SJCRH30 (cell line): ENCODE data around the gene AXL. TPM values are rescaled to one million over a fixed set of nuclear protein-coding genes. Genes with fewer than 3 reads are reported as not detected.
"Not testable (repeated sequence)": the region's sequence is repeated elsewhere in the genome, so short reads cannot be mapped to it uniquely, and the experiment has no call there.

Source experiments
- DNase-seq, 2 experiments: peaks; one replicate each; pipeline ENCODE4 v3.0.0-alpha.2; 2015 to 2020
- H3K27ac ChIP-seq: fragments of 250-450 bp; sonication (Bioruptor Pico); 2 replicates; pipeline ENCODE4 v1.5.1; 2020; ENCODE audit warnings: mild to moderate bottlenecking, moderate library complexity
- H3K27me3 ChIP-seq: fragments of 250-450 bp; sonication (Bioruptor Pico); 2 replicates; pipeline ENCODE4 v1.5.1; 2020; ENCODE audit warnings: mild to moderate bottlenecking, moderate library complexity
- H3K36me3 ChIP-seq: fragments of 250-450 bp; sonication (Bioruptor Pico); 2 replicates; pipeline ENCODE4 v1.5.1; 2020; ENCODE audit warnings: mild to moderate bottlenecking, moderate library complexity
- H3K4me1 ChIP-seq: fragments of 250-450 bp; sonication (Bioruptor Pico); 2 replicates; pipeline ENCODE4 v1.5.1; 2020; ENCODE audit warnings: mild to moderate bottlenecking, moderate library complexity
- H3K4me3 ChIP-seq: fragments of 250-450 bp; sonication (Bioruptor Pico); 2 replicates; pipeline ENCODE4 v1.5.1; 2020; ENCODE audit warnings: mild to moderate bottlenecking, moderate library complexity
- H3K9me3 ChIP-seq: fragments of 250-450 bp; sonication (Bioruptor Pico); replicated peaks from 2 replicates; pipeline ENCODE4 v1.5.1; 2020; ENCODE audit warnings: mild to moderate bottlenecking, moderate library complexity
- total RNA-seq: library from RNA; depleted of rRNA; stranded (reverse); fragments of >200 nt; shearing (Covaris generic); gene quantifications from 2 replicates; pipeline ENCODE4 v1.2.3, GENCODE V29; 2014

Gene AXL
- total RNA-seq, 1 experiment from 2014 or later, result 24.1 TPM

GRCh38 chr19:41223431-41224234, 4.6 kb downstream of the AXL start:
- peaks cover 6% of the 10 kb centered on the region; the same call in 1 of the 2 replicates for H3K36me3 ChIP-seq
- peak overlapping the region; percentile 33 for H3K27ac ChIP-seq
- H3K27me3 ChIP-seq, result no peaks in the 10 kb centered on the region
- H3K4me3 ChIP-seq, result no peak overlapping the region
- DNase-seq, result peak; percentile 62 to 86
- peaks cover 42% of the 10 kb centered on the region for H3K4me1 ChIP-seq
- H3K9me3 ChIP-seq, result no peaks in the 10 kb centered on the region

- Histone ChIP-seq H3K27me3 (no peaks in the 10 kb centered on the region), H3K36me3 (peaks cover 6% of the 10 kb centered on the region; the same call in 1 of the 2 replicates), H3K27ac (no peak overlapping the region; the same call in 1 of the 2 replicates), H3K9me3 (no peaks in the 10 kb centered on the region), H3K4me1 (peaks cover 42% of the 10 kb centered on the region), H3K4me3 (no peak overlapping the region)
- no peak for DNase-seq
Measured at GRCh38 chr19:41224632-41225031, 5.6 kb downstream of the AXL start.

DNA sequence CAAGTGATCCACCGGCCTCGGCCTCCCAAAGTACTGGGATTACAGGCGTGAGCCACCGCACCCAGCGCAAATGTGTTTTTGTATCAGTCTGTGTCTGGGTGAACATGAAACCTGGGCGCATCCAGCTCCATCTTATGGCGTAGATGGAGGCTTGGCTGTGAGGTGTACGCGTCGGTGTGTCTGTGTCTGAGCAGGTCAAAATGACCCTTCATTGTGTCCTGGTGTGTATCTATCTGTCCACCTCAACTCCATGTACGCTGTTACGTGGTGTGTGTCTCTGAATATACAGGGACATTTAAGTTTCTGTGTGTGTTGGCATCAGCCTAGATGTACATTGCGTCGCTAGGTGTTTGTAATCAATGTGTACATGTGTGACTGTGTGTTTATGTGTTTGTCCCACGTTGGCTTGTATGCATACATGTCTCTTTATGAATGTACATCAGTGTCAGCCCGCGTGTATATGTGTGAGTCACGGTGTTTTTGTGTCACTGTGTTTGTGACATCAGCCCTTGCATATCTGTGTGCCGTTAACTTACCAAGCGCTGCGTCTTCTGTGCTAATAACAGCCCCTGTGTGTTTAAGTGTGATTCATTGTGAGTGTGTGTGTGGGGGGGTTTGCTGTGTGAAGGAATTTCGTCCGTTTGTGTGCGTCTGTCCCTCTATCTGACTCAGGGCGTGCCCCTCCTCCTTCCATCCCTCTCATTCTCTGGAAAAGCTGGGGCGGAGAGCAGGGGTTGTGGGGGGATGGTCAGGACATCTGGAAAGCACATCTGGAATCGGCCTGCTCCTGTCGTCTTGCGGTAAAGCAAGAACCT, 6.4 kb downstream of the AXL start:
- Histone ChIP-seq H3K9me3 (no peaks in the 10 kb centered on the region), H3K4me1 (peaks cover 42% of the 10 kb centered on the region), H3K27me3 (no peaks in the 10 kb centered on the region), H3K36me3 (peaks cover 6% of the 10 kb centered on the region; the same call in 1 of the 2 replicates), H3K27ac (peak overlapping the region; percentile 83), H3K4me3 (peak overlapping the region; percentile 57)
- DNase-seq, result no peak

DNA sequence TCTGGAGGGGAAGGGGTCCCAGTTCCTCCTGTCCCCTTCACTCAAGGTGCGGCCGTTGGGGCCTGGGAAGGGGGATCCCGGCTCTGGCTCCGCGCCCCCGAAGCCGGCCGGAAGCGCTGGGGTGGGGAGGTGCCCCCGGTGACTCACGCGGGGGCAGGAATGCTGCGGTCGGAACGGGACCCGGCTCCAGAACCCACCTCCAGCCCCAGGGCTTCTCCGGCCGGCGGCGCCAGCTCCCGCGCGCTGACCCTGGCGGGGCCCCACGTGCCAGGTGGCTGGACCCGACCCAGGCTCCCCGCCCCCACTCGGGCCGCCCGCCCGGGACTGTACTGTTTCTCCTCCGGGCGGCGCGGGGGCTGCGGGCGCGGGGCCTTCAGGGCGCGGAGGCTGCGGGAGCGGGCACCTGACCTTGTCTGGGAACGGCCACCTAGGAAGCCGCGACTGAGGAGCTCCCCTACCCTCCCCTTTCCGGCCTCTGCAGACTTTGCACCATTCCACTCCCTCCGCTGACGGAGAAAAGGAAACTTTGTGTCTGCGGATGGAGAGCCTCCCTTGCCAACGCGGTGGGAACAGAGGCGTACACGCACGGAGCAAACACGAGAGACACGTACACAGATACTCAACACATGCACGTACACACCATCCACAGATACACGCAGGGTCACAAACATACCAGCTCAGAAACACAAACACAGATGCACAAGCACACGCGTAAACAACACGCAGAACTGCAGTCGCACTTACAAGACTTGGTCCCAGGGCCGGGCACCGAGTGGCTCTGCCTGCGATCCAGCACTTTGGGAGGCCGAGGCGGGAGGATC, 7.2 kb downstream of the AXL start:
- peak; percentile 81 to 90 for DNase-seq
- H3K9me3 ChIP-seq, result no peaks in the 10 kb centered on the region
- peak overlapping the region; percentile 83 for H3K27ac ChIP-seq
- H3K27me3 ChIP-seq, result no peaks in the 10 kb centered on the region
- H3K4me1 ChIP-seq, result peaks cover 38% of the 10 kb centered on the region
- peak overlapping the region; percentile 57 for H3K4me3 ChIP-seq
- H3K36me3 ChIP-seq, result no peaks in the 10 kb centered on the region; the same call in 1 of the 2 replicates

DNA sequence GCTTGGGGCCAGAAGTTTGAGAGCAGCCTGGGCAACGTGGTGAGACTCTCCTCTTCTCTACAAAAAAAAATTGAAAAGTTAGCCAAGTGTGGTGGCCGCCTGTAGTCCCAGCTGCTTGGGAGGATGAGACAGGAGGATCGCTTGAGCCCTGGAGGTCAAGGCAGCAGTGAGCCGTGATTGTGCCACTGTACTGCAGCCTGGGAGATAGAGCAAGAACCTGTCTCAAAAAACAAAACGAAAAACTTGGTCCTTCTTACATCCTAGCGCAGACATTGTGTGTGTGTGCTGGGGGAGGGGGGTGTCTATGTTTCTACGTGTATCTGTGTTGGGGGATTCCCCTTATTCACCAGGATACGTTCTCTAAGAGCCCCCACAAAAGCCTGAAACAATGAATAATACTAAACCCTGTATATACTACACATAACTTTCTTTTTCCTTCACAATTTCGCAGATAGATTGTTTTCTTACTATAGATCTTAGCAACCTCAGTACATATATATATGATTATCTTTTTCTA, 7.9 kb downstream of the AXL start:
- Histone ChIP-seq H3K27me3 (no peaks in the 10 kb centered on the region), H3K36me3 (no peaks in the 10 kb centered on the region), H3K9me3 (no peaks in the 10 kb centered on the region), H3K4me3 (peak overlapping the region; percentile 57), H3K4me1 (peaks cover 38% of the 10 kb centered on the region), H3K27ac (peak overlapping the region; percentile 83)
- DNase-seq, result no peak

GRCh38 chr19:41228486-41228885, 9.5 kb downstream of the AXL start:
- no peaks in the 10 kb centered on the region for H3K9me3 ChIP-seq
- DNase-seq, result no peak
- H3K4me3 ChIP-seq, result no peak overlapping the region
- no peaks in the 10 kb centered on the region for H3K36me3 ChIP-seq
- H3K4me1 ChIP-seq, result peaks cover 32% of the 10 kb centered on the region
- H3K27ac ChIP-seq, result no peak overlapping the region
- H3K27me3 ChIP-seq, result no peaks in the 10 kb centered on the region

GRCh38 chr19:41229338-41229737, 10.3 kb downstream of the AXL start:
- not testable (repeated sequence) for H3K36me3 ChIP-seq, H3K4me3 ChIP-seq, H3K27ac ChIP-seq, H3K27me3 ChIP-seq, DNase-seq, H3K9me3 ChIP-seq
- peaks cover 23% of the 10 kb centered on the region for H3K4me1 ChIP-seq

GRCh38 chr19:41230067-41230857, 11.2 kb downstream of the AXL start:
- DNase-seq, result no peak
- peaks cover 14% of the 10 kb centered on the region for H3K4me1 ChIP-seq
- no peaks in the 10 kb centered on the region for H3K27me3 ChIP-seq
- H3K36me3 ChIP-seq, result no peaks in the 10 kb centered on the region
- no peak overlapping the region for H3K27ac ChIP-seq
- H3K9me3 ChIP-seq, result no peaks in the 10 kb centered on the region
- no peak overlapping the region for H3K4me3 ChIP-seq

DNA sequence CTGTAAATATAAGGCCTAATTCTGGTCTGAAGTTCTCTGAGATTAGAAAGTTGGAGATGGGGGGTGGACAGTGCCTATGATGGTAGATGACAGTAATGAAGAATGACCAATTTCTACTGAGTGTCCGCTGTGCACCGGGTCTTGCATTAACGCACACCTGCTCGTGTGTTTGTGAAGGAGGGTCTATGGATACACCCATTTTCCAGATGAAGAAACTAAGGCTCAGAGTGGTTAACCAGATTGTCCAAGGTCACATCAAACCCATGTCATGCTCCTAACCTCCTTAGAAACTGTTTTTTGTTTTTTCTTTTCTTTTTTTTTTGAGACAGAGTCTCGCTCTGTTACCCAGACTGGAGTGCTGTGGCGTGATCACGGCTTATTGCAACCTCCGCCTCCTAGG, 13.7 kb downstream of the AXL start:
- H3K27ac ChIP-seq, result no peak overlapping the region
- no peaks in the 10 kb centered on the region for H3K4me1 ChIP-seq
- H3K4me3 ChIP-seq, result no peak overlapping the region
- no peaks in the 10 kb centered on the region for H3K27me3 ChIP-seq
- H3K9me3 ChIP-seq, result no peaks in the 10 kb centered on the region
- DNase-seq, result no peak
- no peaks in the 10 kb centered on the region for H3K36me3 ChIP-seq

GRCh38 chr19:41233748-41234240, 14.8 kb downstream of the AXL start:
- H3K36me3 ChIP-seq, result no peaks in the 10 kb centered on the region

GRCh38 chr19:41234512-41235168, 15.6 kb downstream of the AXL start:
- no peak for DNase-seq
- H3K4me3 ChIP-seq, result no peak overlapping the region
- H3K27ac ChIP-seq, result no peak overlapping the region
- H3K27me3 ChIP-seq, result no peaks in the 10 kb centered on the region
- no peaks in the 10 kb centered on the region for H3K4me1 ChIP-seq
- no peaks in the 10 kb centered on the region for H3K36me3 ChIP-seq
- H3K9me3 ChIP-seq, result no peaks in the 10 kb centered on the region

More at GRCh38 chr19:41233748-41234240, 14.8 kb downstream of the AXL start:
- Histone ChIP-seq H3K27ac (no peak overlapping the region), H3K27me3 (no peaks in the 10 kb centered on the region), H3K4me1 (no peaks in the 10 kb centered on the region), H3K9me3 (no peaks in the 10 kb centered on the region), H3K4me3 (no peak overlapping the region)
- DNase-seq, result no peak

DNA sequence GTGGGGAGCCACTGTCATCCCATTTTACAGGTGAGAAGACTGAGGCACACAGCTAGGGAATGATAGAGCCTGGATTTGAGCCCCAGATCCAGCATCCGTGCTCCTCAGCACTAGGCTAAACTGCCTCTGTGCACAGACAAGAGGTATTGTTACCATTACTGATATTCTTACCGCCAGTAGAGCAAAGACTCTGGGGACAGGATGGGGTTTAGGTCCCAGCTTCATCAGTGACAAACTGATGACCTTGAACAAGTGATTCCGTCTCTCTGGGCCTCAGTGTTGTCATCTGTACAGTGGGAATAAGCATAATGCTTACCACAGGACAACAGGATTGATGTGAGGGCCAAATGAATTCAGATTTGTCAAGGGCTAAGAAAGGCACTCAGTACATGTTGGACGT, 16.5 kb downstream of the AXL start:
- Histone ChIP-seq H3K4me1 (no peaks in the 10 kb centered on the region), H3K36me3 (peaks cover 2% of the 10 kb centered on the region), H3K27ac (no peak overlapping the region), H3K4me3 (no peak overlapping the region), H3K27me3 (no peaks in the 10 kb centered on the region), H3K9me3 (no peaks in the 10 kb centered on the region)
- DNase-seq, result no peak

DNA sequence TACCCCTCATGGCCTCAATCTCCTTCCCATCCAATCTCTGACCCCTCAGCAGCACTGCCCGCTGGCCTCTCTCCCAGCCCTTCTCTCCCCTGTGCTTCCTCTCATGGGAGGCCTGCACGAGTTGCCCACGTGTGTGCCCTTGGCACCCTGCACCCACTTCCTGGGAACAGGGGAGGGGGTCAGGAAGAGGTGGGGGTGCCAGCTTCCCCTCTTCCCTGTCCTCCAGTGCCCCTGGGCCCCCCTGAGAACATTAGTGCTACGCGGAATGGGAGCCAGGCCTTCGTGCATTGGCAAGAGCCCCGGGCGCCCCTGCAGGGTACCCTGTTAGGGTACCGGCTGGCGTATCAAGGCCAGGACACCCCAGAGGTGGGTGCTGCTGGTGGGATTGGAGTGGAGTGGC, 19.2 kb downstream of the AXL start:
- Histone ChIP-seq H3K4me1 (no peaks in the 10 kb centered on the region), H3K36me3 (peaks cover 14% of the 10 kb centered on the region), H3K27ac (no peak overlapping the region), H3K4me3 (no peak overlapping the region), H3K9me3 (no peaks in the 10 kb centered on the region), H3K27me3 (no peaks in the 10 kb centered on the region)
- DNase-seq, result no peak
